B cell (primary cell): ENCODE measurements around the gene AMY1C. TPM values are rescaled to one million over a fixed set of nuclear protein-coding genes. Genes with fewer than 3 reads are reported as not detected.

Experiments used
- ATAC-seq: fragments of 200-7000 bp; cut with Tn5 transposase; one replicate; pipeline ENCODE4 v1.10.0; 2021; ENCODE audit warnings: low read depth, mild to moderate bottlenecking, moderate number of reproducible peaks, moderate library complexity
- CTCF ChIA-PET: fragments of 350-600 bp; sonication (Branson Sonifier 250); formaldehyde crosslinking; loops from one replicate; lab custom pipeline; 2021; ENCODE audit warnings: antibody characterized with exemption, inconsistent platforms; lab: Charles Lee
- POLR2A ChIA-PET: fragments of 350-600 bp; sonication (Branson Sonifier 250); formaldehyde crosslinking; loops from one replicate; lab custom pipeline; 2021; ENCODE audit warnings: antibody characterized with exemption; lab: Charles Lee
- DNase-seq: peaks from one replicate; pipeline ENCODE4 v3.0.0; 2013
- H2AFZ ChIP-seq: 2 replicates; pipeline ENCODE4 v1.6.1; 2012; ENCODE audit warnings: mild to moderate bottlenecking, low read depth, low read length; ENCODE audit not compliant: insufficient read depth, poor library complexity, severe bottlenecking
- H3K27ac ChIP-seq, 2 donors: 1 replicate in 1 of 2; 2 replicates in 1 of 2; pipeline ENCODE4 v1.5.1; 2012 to 2013; ENCODE audit warnings: low read length in 2 of 2, mild to moderate bottlenecking in 2 of 2, moderate library complexity in 1 of 2
- H3K27me3 ChIP-seq, 4 experiments: fragments of 200-600 bp in 1 of 4; sonication (generic) in 1 of 4; replicated peaks in 1 of 4; 1 replicate in 2 of 4; 2 replicates in 2 of 4; pipeline versions ENCODE4 v1.6.1 to v1.7.0; 2013 to 2016; ENCODE audit warnings: low read length in 3 of 4, mild to moderate bottlenecking in 2 of 4, mixed read lengths in 1 of 4, moderate library complexity in 1 of 4; ENCODE audit not compliant: insufficient read depth in 4 of 4, control insufficient read depth in 3 of 4; ENCODE audit errors: control extremely low read depth in 1 of 4
- H3K36me3 ChIP-seq, 2 experiments: replicated peaks in 1 of 2; 1 replicate in 1 of 2; 2 replicates in 1 of 2; pipeline versions ENCODE4 v1.6.1 to v1.7.1; 2013; ENCODE audit warnings: low read length in 1 of 2; ENCODE audit not compliant: insufficient read depth in 2 of 2, control insufficient read depth in 1 of 2; ENCODE audit errors: control extremely low read depth in 1 of 2, extremely low read depth in 1 of 2
- H3K4me1 ChIP-seq, 2 donors: fragments of 200-600 bp in 1 of 2; sonication (generic) in 1 of 2; 1 replicate in 1 of 2; 2 replicates in 1 of 2; pipeline versions ENCODE4 v1.5.1 to v1.6.1; 2013 to 2017; ENCODE audit warnings: low read length in 2 of 2; ENCODE audit not compliant: control insufficient read depth in 2 of 2, insufficient read depth in 2 of 2
- H3K4me2 ChIP-seq: replicated peaks from 2 replicates; pipeline ENCODE3; 2012; ENCODE audit warnings: mild to moderate bottlenecking, low read depth, low read length; ENCODE audit not compliant: poor library complexity, severe bottlenecking
- H3K4me3 ChIP-seq, 5 experiments: fragments of 200-600 bp in 1 of 5; sonication (generic) in 1 of 5; 1 replicate in 3 of 5; 2 replicates in 2 of 5; pipeline versions ENCODE4 v1.5.1 to v1.7.0; 2011 to 2016; ENCODE audit warnings: low read length in 4 of 5, mild to moderate bottlenecking in 4 of 5, low read depth in 2 of 5, control low read depth in 1 of 5, moderate library complexity in 1 of 5; ENCODE audit not compliant: insufficient read depth in 1 of 5; ENCODE audit errors: control extremely low read depth in 1 of 5, extremely low read depth in 1 of 5
- H3K79me2 ChIP-seq: fragments of 200-600 bp; sonication (generic); one replicate; pipeline ENCODE4 v1.6.0; 2016; ENCODE audit warnings: low read length; ENCODE audit not compliant: control insufficient read depth, insufficient read depth
- H3K9ac ChIP-seq: fragments of 200-600 bp; sonication (generic); 2 replicates; pipeline ENCODE4 v1.6.1; 2017; ENCODE audit warnings: mild to moderate bottlenecking, low read length, moderate library complexity
- H3K9me3 ChIP-seq, 3 donors: one replicate each; pipeline versions ENCODE4 v1.6.1 to v1.7.1; 2013; ENCODE audit warnings: low read length in 2 of 3; ENCODE audit not compliant: control insufficient read depth in 2 of 3, insufficient read depth in 1 of 3; ENCODE audit errors: control extremely low read depth in 1 of 3
- H4K20me1 ChIP-seq: 2 replicates; pipeline ENCODE4 v1.6.0; 2012; ENCODE audit warnings: mild to moderate bottlenecking, low read length; ENCODE audit not compliant: insufficient read depth, control insufficient read depth, poor library complexity, severe bottlenecking
- H3K27ac Mint-ChIP-seq: one replicate; pipeline ENCODE4 v1.8.0; 2021; ENCODE audit warnings: mixed read lengths
- H3K27me3 Mint-ChIP-seq: one replicate; pipeline ENCODE4 v1.8.0; 2021; ENCODE audit warnings: mixed read lengths
- H3K4me1 Mint-ChIP-seq: one replicate; pipeline ENCODE4 v1.8.0; 2021; ENCODE audit warnings: mixed read lengths
- H3K4me3 Mint-ChIP-seq: one replicate; pipeline ENCODE4 v1.8.0; 2021; ENCODE audit warnings: mixed read lengths
- H3K9me3 Mint-ChIP-seq: one replicate; pipeline ENCODE4 v1.8.0; 2022; ENCODE audit warnings: mixed read lengths; ENCODE audit not compliant: insufficient read depth
- EZH2 ChIP-seq: IDR thresholded peaks from 2 replicates; pipeline ENCODE4 v1.6.1; 2012; ENCODE audit warnings: borderline replicate concordance, low read depth, mild to moderate bottlenecking, moderate library complexity, low read length; ENCODE audit not compliant: insufficient read depth, poor library complexity, severe bottlenecking
- WGBS: methylation state at CpG from one replicate; pipeline ENCODE4 v1.1.5; 2013; ENCODE audit warnings: missing lambda C conversion rate; ENCODE audit not compliant: insufficient coverage; 5-methylcytosine and 5-hydroxymethylcytosine counted together
- intact Hi-C: fragments of 100-400 bp; cut with micrococcal nuclease; formaldehyde crosslinking; loops from one replicate; pipeline ENCODE4 v1.10.0; 2022
- polyA plus RNA-seq: library from polyadenylated mRNA; depleted of rRNA; stranded (reverse); fragments of >200 nt; gene quantifications from 2 replicates; pipeline ENCODE4 v1.2.3, GENCODE V29; 2012
- total RNA-seq, 2 donors: library from RNA; stranded (reverse); fragments of 120-200 nt in 1 of 2; gene quantifications; 1 replicate in 1 of 2; 2 replicates in 1 of 2; pipeline versions ENCODE4 v1.2.3 to v1.2.4, GENCODE V29; 2013 to 2022
- TF ChIP-seq, protein P1 (sequence below): fragments of 200-600 bp; IDR thresholded peaks from one replicate; pipeline ENCODE4 v1.8.0; 2022; ENCODE audit warnings: antibody characterized with exemption, mild to moderate bottlenecking

Gene AMY1C
- total and polyA plus RNA-seq, 2 donors (not counting 1 experiment from before 2014, with no cell fraction given), result not detected

- WGBS, result 80% methylated on average over 1 of the region's 4 CpGs
These were observed 34.3 kb downstream of the AMY1C start for GRCh38 chr1:103783944-103784377.

DNA sequence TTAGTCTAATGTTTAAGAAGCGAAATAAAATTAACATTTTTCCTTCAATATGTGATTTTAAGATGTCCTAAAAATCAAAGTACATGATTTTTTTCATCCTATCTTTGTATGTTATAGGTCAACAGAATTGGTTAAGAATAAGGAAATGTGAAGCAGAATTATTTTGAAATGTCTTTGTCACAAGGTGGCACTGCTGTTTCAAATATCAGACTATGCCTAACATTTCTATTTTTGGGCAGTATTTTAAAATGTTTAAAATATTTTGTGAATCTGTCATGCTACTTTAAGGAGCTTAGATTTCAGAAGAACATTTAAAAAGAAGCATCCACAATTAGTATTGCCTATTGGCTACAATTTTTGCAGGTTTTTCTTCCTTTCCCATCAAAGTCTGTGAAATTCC, 38.7 kb downstream of the AMY1C start:
- H3K79me2 ChIP-seq, result no peaks in the 10 kb centered on the region
- Mint-ChIP-seq H3K4me1 (peaks cover 6% of the 10 kb centered on the region), H3K27me3 (no peaks in the 10 kb centered on the region), H3K27ac (no peak overlapping the region), H3K4me3 (no peak overlapping the region), H3K9me3 (no peaks in the 10 kb centered on the region)
- H3K4me3 ChIP-seq, result no peak overlapping the region
- no CpG with 5 or more reads among the region's 1 CpG for WGBS
- TF ChIP-seq, protein P1, sequence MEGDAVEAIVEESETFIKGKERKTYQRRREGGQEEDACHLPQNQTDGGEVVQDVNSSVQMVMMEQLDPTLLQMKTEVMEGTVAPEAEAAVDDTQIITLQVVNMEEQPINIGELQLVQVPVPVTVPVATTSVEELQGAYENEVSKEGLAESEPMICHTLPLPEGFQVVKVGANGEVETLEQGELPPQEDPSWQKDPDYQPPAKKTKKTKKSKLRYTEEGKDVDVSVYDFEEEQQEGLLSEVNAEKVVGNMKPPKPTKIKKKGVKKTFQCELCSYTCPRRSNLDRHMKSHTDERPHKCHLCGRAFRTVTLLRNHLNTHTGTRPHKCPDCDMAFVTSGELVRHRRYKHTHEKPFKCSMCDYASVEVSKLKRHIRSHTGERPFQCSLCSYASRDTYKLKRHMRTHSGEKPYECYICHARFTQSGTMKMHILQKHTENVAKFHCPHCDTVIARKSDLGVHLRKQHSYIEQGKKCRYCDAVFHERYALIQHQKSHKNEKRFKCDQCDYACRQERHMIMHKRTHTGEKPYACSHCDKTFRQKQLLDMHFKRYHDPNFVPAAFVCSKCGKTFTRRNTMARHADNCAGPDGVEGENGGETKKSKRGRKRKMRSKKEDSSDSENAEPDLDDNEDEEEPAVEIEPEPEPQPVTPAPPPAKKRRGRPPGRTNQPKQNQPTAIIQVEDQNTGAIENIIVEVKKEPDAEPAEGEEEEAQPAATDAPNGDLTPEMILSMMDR, result no peak
- no peak for TF ChIP-seq EZH2
- H3K4me1 ChIP-seq, result peaks cover 5% of the 10 kb centered on the region in 2 donors
- H3K36me3 ChIP-seq, result no peaks in the 10 kb centered on the region
- DNase-seq (no peak), ATAC-seq (no peak)
- H3K27ac ChIP-seq, result no peak overlapping the region
- no peaks in the 10 kb centered on the region for H3K9me3 ChIP-seq
- POLR2A ChIA-PET, result no interaction called here
- no peak overlapping the region for H3K4me2 ChIP-seq
- H2AFZ ChIP-seq, result no peak overlapping the region
- no peaks in the 10 kb centered on the region for H4K20me1 ChIP-seq
- intact Hi-C loops, result no loop called here
- CTCF ChIA-PET, result no interaction called here
- no peaks in the 10 kb centered on the region for H3K27me3 ChIP-seq
- H3K9ac ChIP-seq, result no peak overlapping the region

More at GRCh38 chr1:103783944-103784377, 34.3 kb downstream of the AMY1C start:
- H3K4me3 ChIP-seq, result no peak overlapping the region
- no peaks in the 10 kb centered on the region for H3K36me3 ChIP-seq
- no peak overlapping the region for H3K27ac ChIP-seq
- no peaks in the 10 kb centered on the region for H3K79me2 ChIP-seq
- H3K27me3 ChIP-seq, result no peaks in the 10 kb centered on the region
- intact Hi-C loops, result no loop called here
- peaks cover 5% of the 10 kb centered on the region in 2 donors for H3K4me1 ChIP-seq
- ChIA-PET POLR2A (no interaction called here), CTCF (no interaction called here)
- H3K4me1 Mint-ChIP-seq, result peaks cover 8% of the 10 kb centered on the region
- H2AFZ ChIP-seq, result peak overlapping the region; percentile 8
- no peaks in the 10 kb centered on the region for H4K20me1 ChIP-seq
- H3K27me3 Mint-ChIP-seq, result no peaks in the 10 kb centered on the region
- H3K9me3 Mint-ChIP-seq, result no peaks in the 10 kb centered on the region
- peak; percentile 24 for DNase-seq
- H3K9me3 ChIP-seq, result no peaks in the 10 kb centered on the region
- peak; percentile 47 for ATAC-seq
- no peak overlapping the region for H3K9ac ChIP-seq
- TF ChIP-seq, protein P1, result no peak
- TF ChIP-seq EZH2, result no peak
- H3K27ac Mint-ChIP-seq, result no peak overlapping the region
- no peak overlapping the region for H3K4me2 ChIP-seq
- no peak overlapping the region for H3K4me3 Mint-ChIP-seq
